Duodenal mucosa (tissue), 2 donors: Measurements from ENCODE around the gene HAT1.

Experiments used
- H3K27ac ChIP-seq: one replicate; pipeline ENCODE4 v1.7.0; 2013; ENCODE audit warnings: low read depth, low read length
- H3K27me3 ChIP-seq, 2 donors: one replicate each; pipeline ENCODE4 v1.7.0; 2013; ENCODE audit warnings: low read length in 2 of 2, control low read depth in 1 of 2; ENCODE audit not compliant: insufficient read depth in 2 of 2, control insufficient read depth in 1 of 2
- H3K36me3 ChIP-seq, 2 donors: one replicate each; pipeline ENCODE4 v1.7.0; 2013; ENCODE audit warnings: low read length in 2 of 2, control low read depth in 1 of 2; ENCODE audit not compliant: insufficient read depth in 2 of 2, control insufficient read depth in 1 of 2
- H3K4me1 ChIP-seq, 2 donors: one replicate each; pipeline ENCODE4 v1.7.0; 2013; ENCODE audit warnings: low read length in 2 of 2, control low read depth in 1 of 2; ENCODE audit not compliant: insufficient read depth in 2 of 2, control insufficient read depth in 1 of 2
- H3K4me3 ChIP-seq, 2 donors: one replicate each; pipeline ENCODE4 v1.7.0; 2013; ENCODE audit warnings: low read length in 2 of 2, low read depth in 1 of 2
- H3K9ac ChIP-seq, 2 donors: one replicate each; pipeline ENCODE4 v1.7.0; 2013; ENCODE audit warnings: low read length in 2 of 2, low read depth in 1 of 2
- H3K9me3 ChIP-seq, 2 donors: one replicate each; pipeline ENCODE4 v1.7.0; 2013; ENCODE audit warnings: low read length in 2 of 2, control low read depth in 1 of 2; ENCODE audit not compliant: control insufficient read depth in 1 of 2

The HAT1 gene

GRCh38 chr2:171913517-171913916 lies 8.7 kb upstream of the HAT1 start:
- H3K36me3 ChIP-seq, result no peaks in the 10 kb centered on the region
- no peak overlapping the region for H3K9ac ChIP-seq
- H3K27me3 ChIP-seq, result peaks cover 0 to 4% of the 10 kb centered on the region in 2 donors
- no peaks in the 10 kb centered on the region for H3K4me1 ChIP-seq
- H3K9me3 ChIP-seq, result no peaks in the 10 kb centered on the region
- H3K27ac ChIP-seq, result no peak overlapping the region
- no peak overlapping the region for H3K4me3 ChIP-seq

GRCh38 chr2:171919453-171919852 lies 2.8 kb upstream of the HAT1 start:
- no peak overlapping the region for H3K27ac ChIP-seq
- H3K36me3 ChIP-seq, result no peaks in the 10 kb centered on the region
- H3K27me3 ChIP-seq, result no peaks in the 10 kb centered on the region
- no peaks in the 10 kb centered on the region for H3K9me3 ChIP-seq
- H3K4me3 ChIP-seq, result no peak overlapping the region
- H3K4me1 ChIP-seq, result peaks cover 5 to 18% of the 10 kb centered on the region in 2 donors
- no peak overlapping the region for H3K9ac ChIP-seq

GRCh38 chr2:171921970-171922229 lies 361 bp upstream of the HAT1 start:
- H3K9ac ChIP-seq, result peak overlapping the region; percentile 74 to 85
- peaks cover 0 to 4% of the 10 kb centered on the region in 2 donors for H3K36me3 ChIP-seq
- no peaks in the 10 kb centered on the region for H3K9me3 ChIP-seq
- peaks cover 5 to 21% of the 10 kb centered on the region in 2 donors for H3K4me1 ChIP-seq
- H3K27ac ChIP-seq, result peak overlapping the region; percentile 53
- peak overlapping the region; percentile 97 to 99 for H3K4me3 ChIP-seq
- no peaks in the 10 kb centered on the region for H3K27me3 ChIP-seq

- no peaks in the 10 kb centered on the region for H3K27me3 ChIP-seq
- peak overlapping the region; percentile 97 to 99 for H3K4me3 ChIP-seq
These were observed 945 bp downstream of the HAT1 start for GRCh38 chr2:171923206-171923605.

GRCh38 chr2:171924170-171924942 lies 2.1 kb downstream of the HAT1 start:
- Histone ChIP-seq H3K27ac (no peak overlapping the region), H3K36me3 (peaks cover 0 to 11% of the 10 kb centered on the region in 2 donors), H3K9ac (no peak overlapping the region), H3K27me3 (no peaks in the 10 kb centered on the region), H3K4me1 (peaks cover 5 to 21% of the 10 kb centered on the region in 2 donors), H3K4me3 (no peak overlapping the region), H3K9me3 (no peaks in the 10 kb centered on the region)

More at GRCh38 chr2:171923206-171923605, 945 bp downstream of the HAT1 start:
- Histone ChIP-seq H3K4me1 (peaks cover 5 to 21% of the 10 kb centered on the region in 2 donors), H3K27ac (no peak overlapping the region), H3K36me3 (peaks cover 0 to 10% of the 10 kb centered on the region in 2 donors), H3K9me3 (no peaks in the 10 kb centered on the region), H3K9ac (peak overlapping the region; percentile 85 to 99)

- no peak overlapping the region for H3K4me3 ChIP-seq
- H3K9ac ChIP-seq, result no peak overlapping the region
- peaks cover 0 to 11% of the 10 kb centered on the region in 2 donors for H3K36me3 ChIP-seq
- no peaks in the 10 kb centered on the region for H3K4me1 ChIP-seq
- H3K27ac ChIP-seq, result no peak overlapping the region
- H3K9me3 ChIP-seq, result no peaks in the 10 kb centered on the region
- H3K27me3 ChIP-seq, result no peaks in the 10 kb centered on the region
These were observed 8.1 kb downstream of the HAT1 start for GRCh38 chr2:171930385-171930784.

GRCh38 chr2:171939058-171939742 lies 16.9 kb downstream of the HAT1 start:
- Histone ChIP-seq H3K4me3 (no peak overlapping the region), H3K36me3 (peaks cover 3 to 5% of the 10 kb centered on the region in 2 donors), H3K27ac (no peak overlapping the region), H3K9ac (no peak overlapping the region), H3K4me1 (no peaks in the 10 kb centered on the region), H3K9me3 (no peaks in the 10 kb centered on the region), H3K27me3 (no peaks in the 10 kb centered on the region)

- H3K27me3 ChIP-seq, result no peaks in the 10 kb centered on the region
- H3K36me3 ChIP-seq, result peaks cover 3 to 5% of the 10 kb centered on the region in 2 donors
- no peak overlapping the region for H3K9ac ChIP-seq
- H3K9me3 ChIP-seq, result no peaks in the 10 kb centered on the region
- no peaks in the 10 kb centered on the region for H3K4me1 ChIP-seq
- H3K27ac ChIP-seq, result no peak overlapping the region
- no peak overlapping the region for H3K4me3 ChIP-seq
These were observed 17.4 kb downstream of the HAT1 start for GRCh38 chr2:171939743-171940071.

GRCh38 chr2:171941316-171941699 lies 19.0 kb downstream of the HAT1 start:
- no peaks in the 10 kb centered on the region for H3K9me3 ChIP-seq
- no peak overlapping the region for H3K9ac ChIP-seq
- H3K27ac ChIP-seq, result no peak overlapping the region
- H3K4me1 ChIP-seq, result no peaks in the 10 kb centered on the region
- no peaks in the 10 kb centered on the region for H3K27me3 ChIP-seq
- no peak overlapping the region for H3K4me3 ChIP-seq
- H3K36me3 ChIP-seq, result peaks cover 3 to 5% of the 10 kb centered on the region in 2 donors

GRCh38 chr2:171943869-171944268 lies 21.6 kb downstream of the HAT1 start:
- Histone ChIP-seq H3K9ac (no peak overlapping the region), H3K27me3 (no peaks in the 10 kb centered on the region), H3K36me3 (peaks cover 3 to 5% of the 10 kb centered on the region in 2 donors), H3K4me3 (no peak overlapping the region), H3K4me1 (no peaks in the 10 kb centered on the region), H3K27ac (no peak overlapping the region), H3K9me3 (no peaks in the 10 kb centered on the region)
